ENCODE results near the gene CALML5. TPM values are rescaled to one million over a fixed set of nuclear protein-coding genes. Genes with fewer than 3 reads are reported as not detected.

CALML5 gene
- total and polyA plus RNA-seq, 4 donors: not detected

- no peak overlapping the region for H3K4me3 ChIP-seq
- TF ChIP-seq CTCF (IDR thresholded peaks at IDR 0.05; ENCODE audit: control extremely low read depth, extremely low read depth): no peak
- H3K9me3 ChIP-seq (ENCODE audit: control insufficient read depth in 4 of 4, insufficient read depth in 3 of 4, low read length in 3 of 4): no peaks in the 10 kb centered on the region
- H3K36me3 ChIP-seq (ENCODE audit: control insufficient read depth in 4 of 4, insufficient read depth in 4 of 4, low read length in 4 of 4): peaks cover 10 to 21% (median 14%) of the 10 kb centered on the region in 4 donors
- DNase-seq (no peak), ATAC-seq (ENCODE audit: insufficient read depth, low FRiP score) (no peak)
- no peak overlapping the region for H3K27ac ChIP-seq (ENCODE audit: low read depth in 1 of 2, low read length in 1 of 2)
- no peaks in the 10 kb centered on the region for H3K27me3 ChIP-seq (ENCODE audit: control insufficient read depth in 3 of 3, insufficient read depth in 3 of 3, low read length in 2 of 3)
- 92 to 95% methylated on average over 12 of the region's 12 CpGs for WGBS, 2 donors
- no peak overlapping the region for H3K9ac ChIP-seq (ENCODE audit: insufficient read depth in 1 of 2, low read length in 2 of 2)
- H3K4me1 ChIP-seq (ENCODE audit: control insufficient read depth in 5 of 5, insufficient read depth in 5 of 5, low read length in 5 of 5): no peaks in the 10 kb centered on the region
These were observed 42.8 kb downstream of the CALML5 start for GRCh38 chr10:5456563-5456962.

- TF ChIP-seq CTCF (IDR thresholded peaks at IDR 0.05; ENCODE audit: control extremely low read depth, extremely low read depth): no peak
- peaks cover 10 to 21% (median 14%) of the 10 kb centered on the region in 4 donors for H3K36me3 ChIP-seq (ENCODE audit: control insufficient read depth in 4 of 4, insufficient read depth in 4 of 4, low read length in 4 of 4)
- H3K27me3 ChIP-seq (ENCODE audit: control insufficient read depth in 3 of 3, insufficient read depth in 3 of 3, low read length in 2 of 3): no peaks in the 10 kb centered on the region
- no peak for ATAC-seq (ENCODE audit: insufficient read depth, low FRiP score)
- no peak for DNase-seq
- H3K9ac ChIP-seq (ENCODE audit: insufficient read depth in 1 of 2, low read length in 2 of 2): no peak overlapping the region
- H3K4me3 ChIP-seq: no peak overlapping the region
- no peak overlapping the region for H3K27ac ChIP-seq (ENCODE audit: low read depth in 1 of 2, low read length in 1 of 2)
- 87 to 93% methylated on average over 13 of the region's 13 CpGs for WGBS, 2 donors
- peaks cover 0 to 6% (median 0%) of the 10 kb centered on the region in 5 donors for H3K4me1 ChIP-seq (ENCODE audit: control insufficient read depth in 5 of 5, insufficient read depth in 5 of 5, low read length in 5 of 5)
- no peaks in the 10 kb centered on the region for H3K9me3 ChIP-seq (ENCODE audit: control insufficient read depth in 4 of 4, insufficient read depth in 3 of 4, low read length in 3 of 4)
These were observed 45.5 kb downstream of the CALML5 start for GRCh38 chr10:5453749-5454489.

GRCh38 chr10:5450605-5451384 lies 48.6 kb downstream of the CALML5 start:
- Histone ChIP-seq H3K27ac (ENCODE audit: low read depth in 1 of 2, low read length in 1 of 2) (no peak overlapping the region), H3K4me1 (ENCODE audit: control insufficient read depth in 5 of 5, insufficient read depth in 5 of 5, low read length in 5 of 5) (peaks cover 0 to 10% (median 2%) of the 10 kb centered on the region in 5 donors), H3K36me3 (ENCODE audit: control insufficient read depth in 4 of 4, insufficient read depth in 4 of 4, low read length in 4 of 4) (peaks cover 6 to 16% (median 11%) of the 10 kb centered on the region in 4 donors), H3K4me3 (no peak overlapping the region), H3K27me3 (ENCODE audit: control insufficient read depth in 3 of 3, insufficient read depth in 3 of 3, low read length in 2 of 3) (no peaks in the 10 kb centered on the region), H3K9ac (ENCODE audit: insufficient read depth in 1 of 2, low read length in 2 of 2) (no peak overlapping the region), H3K9me3 (ENCODE audit: control insufficient read depth in 4 of 4, insufficient read depth in 3 of 4, low read length in 3 of 4) (no peaks in the 10 kb centered on the region)
- no peak for TF ChIP-seq CTCF (IDR thresholded peaks at IDR 0.05; ENCODE audit: control extremely low read depth, extremely low read depth)
- WGBS, 2 donors: 79 to 89% methylated on average over 4 of the region's 4 CpGs
- no peak for ATAC-seq (ENCODE audit: insufficient read depth, low FRiP score)
- no peak for DNase-seq
